Measurements from ENCODE around the gene LSM5. TPM values are rescaled to one million over a fixed set of nuclear protein-coding genes. Genes with fewer than 3 reads are reported as not detected.
A peak's percentile ranks its signal among the peaks of the same experiment; 100 is the strongest.
"Not testable (repeated sequence)": the region's sequence is repeated elsewhere in the genome, so short reads cannot be mapped to it uniquely, and the experiment has no call there.

LSM5 gene
- total and polyA plus RNA-seq, 2 of the 4 experiments (the other 2 are of a cell fraction), result 5.0 to 26.5 TPM

DNA sequence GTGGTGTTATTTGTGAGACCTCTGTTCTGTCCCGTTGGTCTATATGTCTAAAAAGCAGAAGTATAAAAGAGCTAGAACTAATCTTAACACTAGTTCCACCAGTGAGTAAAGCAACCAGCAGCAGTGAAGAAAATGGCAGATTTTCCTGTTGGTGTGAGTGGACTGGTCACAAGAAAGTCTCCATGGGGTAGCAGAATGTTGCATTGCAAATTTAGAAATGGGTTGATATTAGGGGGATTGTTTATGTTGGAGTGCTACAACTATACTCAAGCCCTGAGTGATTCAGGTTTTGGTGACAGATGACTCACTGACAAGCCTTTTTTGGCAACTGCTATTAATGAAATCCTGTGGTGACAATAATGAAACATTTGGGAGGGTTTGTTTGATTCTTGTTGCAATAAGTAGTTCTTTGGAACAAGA lies 10.8 kb upstream of the LSM5 start:
- H4K91ac ChIP-seq (ENCODE audit: insufficient read depth, low read depth, low read length), result no peak overlapping the region
- no peak overlapping the region for H3K9ac ChIP-seq (ENCODE audit: low read depth, low read length)
- H3K4me2 ChIP-seq (ENCODE audit: low read depth, low read length), result peak overlapping the region; percentile 76; the same call in 1 of the 2 replicates
- DNase-seq (peak; percentile 62), ATAC-seq (ENCODE audit: low read depth) (peak; percentile 49)
- no peak overlapping the region for H3K18ac ChIP-seq (ENCODE audit: low read depth, low read length)
- H2BK20ac ChIP-seq (ENCODE audit: low read depth, low read length), result 0 out of 2 replicates have a peak overlapping the region, but pooled peaks have one; percentile 18
- peaks cover 7% of the 10 kb centered on the region for H3K4me1 ChIP-seq (ENCODE audit: control insufficient read depth, insufficient read depth, low read length)
- no peaks in the 10 kb centered on the region for H3K9me3 ChIP-seq (ENCODE audit: control insufficient read depth, insufficient read depth, low read length)
- H3K14ac ChIP-seq (replicated peaks; ENCODE audit: low read depth, low read length), result no peak overlapping the region
- no peaks in the 10 kb centered on the region for H3K27me3 ChIP-seq (ENCODE audit: control insufficient read depth, insufficient read depth, low read length)
- dilution Hi-C loops (cut with HindIII; ENCODE audit: low sequenced_read_pairs, unreplicated experiment) (no loop called here), intact Hi-C loops (cut with micrococcal nuclease) (no loop called here), in situ Hi-C loops (cut with MboI; ENCODE audit: low sequenced_read_pairs) (no loop called here)
- no peak overlapping the region for H2BK120ac ChIP-seq (ENCODE audit: low read depth, low read length)
- H4K8ac ChIP-seq (ENCODE audit: low read depth in 2 of 2, low read length in 2 of 2), result no peak overlapping the region
- H3K27ac ChIP-seq (ENCODE audit: insufficient read depth, low read length), result no peak overlapping the region
- H2AK5ac ChIP-seq (ENCODE audit: low read depth, low read length), result no peak overlapping the region
- TF ChIP-seq MAFK (IDR thresholded peaks at IDR 0.05; ENCODE audit: low read depth, low read length) (no peak), FOS (IDR thresholded peaks at IDR 0.05; ENCODE audit: low read depth, low read length) (peak; percentile 38; the same call in 1 of the 2 replicates), CEBPB (IDR thresholded peaks at IDR 0.05; ENCODE audit: low read depth, low read length) (peak; percentile 13; the same call in 1 of the 2 replicates)
- H3K79me1 ChIP-seq (ENCODE audit: low read depth in 1 of 2, low read length in 2 of 2), result peaks cover 3 to 34% of the 10 kb centered on the region in 2 experiments; a peak in 3 of 4 replicates
- H4K5ac ChIP-seq (ENCODE audit: low read depth, low read length), result no peak overlapping the region
- H3K56ac ChIP-seq (ENCODE audit: extremely low read depth, insufficient read depth, low read length), result no peak overlapping the region
- no peak overlapping the region for H3K4ac ChIP-seq (ENCODE audit: low read depth, low read length)
- ChIA-PET POLR2A (ENCODE audit: unreplicated experiment) (no interaction called here), CTCF (interaction anchor here (1.3 kb wide), 1 partner anchor 45 kb away, joined by 3 read pairs; no protein-coding TSS in a partner anchor)
- WGBS, 2 experiments (ENCODE audit: extremely low coverage in 2 of 2, insufficient read length in 1 of 2), result no CpG with 5 or more reads among the region's 1 CpG
- H4K20me1 ChIP-seq (ENCODE audit: insufficient read depth, low read length), result peaks cover 30% of the 10 kb centered on the region
- H3K36me3 ChIP-seq (ENCODE audit: control insufficient read depth, insufficient read depth, low read length), result no peaks in the 10 kb centered on the region
- no peak overlapping the region for H3K4me3 ChIP-seq (ENCODE audit: insufficient read depth, low read depth, low read length)
- no peak overlapping the region for H2BK15ac ChIP-seq (ENCODE audit: low read depth, low read length)
- BruUV-seq (replicated peaks), result no TSS peak
- H2AFZ ChIP-seq (replicated peaks; ENCODE audit: low read length, poor library complexity), result no peak overlapping the region
- peak overlapping the region; percentile 9 for H2BK5ac ChIP-seq (ENCODE audit: low read depth, low read length, poor library complexity, severe bottlenecking)
- peaks cover 7% of the 10 kb centered on the region; the same call in 1 of the 2 replicates for H3K9me1 ChIP-seq (ENCODE audit: insufficient read depth, low read length)
- H2AK9ac ChIP-seq (replicated peaks; ENCODE audit: low read depth, low read length, poor library complexity), result no peak overlapping the region
- no peak overlapping the region for H3K23ac ChIP-seq (ENCODE audit: low read depth, low read length)

DNA sequence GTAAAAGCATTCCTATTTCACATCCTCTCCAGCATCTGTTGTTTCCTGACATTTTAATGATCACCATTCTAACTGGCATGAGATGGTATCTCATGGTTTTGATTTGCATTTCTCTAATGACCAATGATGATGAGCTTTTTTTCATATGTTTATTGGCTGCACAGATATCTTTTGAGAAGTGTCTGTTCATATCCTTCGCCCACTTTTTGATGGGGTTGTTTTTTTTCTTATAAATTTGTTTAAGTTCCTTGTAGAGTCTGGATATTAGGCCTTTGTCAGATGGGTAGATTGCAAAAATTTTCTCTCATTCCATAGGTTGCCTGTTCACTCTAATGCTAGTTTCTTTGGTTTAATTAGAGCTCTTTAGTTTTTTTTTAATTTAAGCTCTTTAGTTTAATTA lies 10.0 kb upstream of the LSM5 start:
- WGBS, 2 experiments (ENCODE audit: extremely low coverage in 2 of 2, insufficient read length in 1 of 2), result no CpG with 5 or more reads among the region's 1 CpG
- H3K4me3 ChIP-seq (ENCODE audit: insufficient read depth, low read depth, low read length); H3K4me2 ChIP-seq (ENCODE audit: low read depth, low read length); H3K27me3 ChIP-seq (ENCODE audit: control insufficient read depth, insufficient read depth, low read length); H2AK9ac ChIP-seq (replicated peaks; ENCODE audit: low read depth, low read length, poor library complexity); H3K9ac ChIP-seq (ENCODE audit: low read depth, low read length); H2AK5ac ChIP-seq (ENCODE audit: low read depth, low read length); H2BK15ac ChIP-seq (ENCODE audit: low read depth, low read length); H4K5ac ChIP-seq (ENCODE audit: low read depth, low read length); H3K4ac ChIP-seq (ENCODE audit: low read depth, low read length); H3K56ac ChIP-seq (ENCODE audit: extremely low read depth, insufficient read depth, low read length); H3K9me3 ChIP-seq (ENCODE audit: control insufficient read depth, insufficient read depth, low read length); H3K4me1 ChIP-seq (ENCODE audit: control insufficient read depth, insufficient read depth, low read length); in situ Hi-C loops (cut with MboI; ENCODE audit: low sequenced_read_pairs); H4K91ac ChIP-seq (ENCODE audit: insufficient read depth, low read depth, low read length); H3K36me3 ChIP-seq (ENCODE audit: control insufficient read depth, insufficient read depth, low read length); dilution Hi-C loops (cut with HindIII; ENCODE audit: low sequenced_read_pairs, unreplicated experiment); H2BK5ac ChIP-seq (ENCODE audit: low read depth, low read length, poor library complexity, severe bottlenecking); H3K18ac ChIP-seq (ENCODE audit: low read depth, low read length); H3K9me1 ChIP-seq (ENCODE audit: insufficient read depth, low read length); BruUV-seq (replicated peaks); H3K23ac ChIP-seq (ENCODE audit: low read depth, low read length); ATAC-seq (ENCODE audit: low read depth); DNase-seq; intact Hi-C loops (cut with micrococcal nuclease); CTCF ChIA-PET; H2BK20ac ChIP-seq (ENCODE audit: low read depth, low read length); H3K14ac ChIP-seq (replicated peaks; ENCODE audit: low read depth, low read length); H4K8ac ChIP-seq (ENCODE audit: low read depth in 2 of 2, low read length in 2 of 2); H3K27ac ChIP-seq (ENCODE audit: insufficient read depth, low read length); H2BK120ac ChIP-seq (ENCODE audit: low read depth, low read length); H2AFZ ChIP-seq (replicated peaks; ENCODE audit: low read length, poor library complexity); POLR2A ChIA-PET (ENCODE audit: unreplicated experiment): not testable (repeated sequence)
- H3K79me1 ChIP-seq (ENCODE audit: low read depth in 1 of 2, low read length in 2 of 2), result peaks cover 3 to 35% of the 10 kb centered on the region in 2 experiments; a peak in 3 of 4 replicates
- H4K20me1 ChIP-seq (ENCODE audit: insufficient read depth, low read length), result peaks cover 30% of the 10 kb centered on the region
